ENCODE data around the gene EYS. TPM values are rescaled to one million over a fixed set of nuclear protein-coding genes. Genes with fewer than 3 reads are reported as not detected.

EYS gene
- total RNA-seq, 1 donor from 2014 or later: not detected

DNA sequence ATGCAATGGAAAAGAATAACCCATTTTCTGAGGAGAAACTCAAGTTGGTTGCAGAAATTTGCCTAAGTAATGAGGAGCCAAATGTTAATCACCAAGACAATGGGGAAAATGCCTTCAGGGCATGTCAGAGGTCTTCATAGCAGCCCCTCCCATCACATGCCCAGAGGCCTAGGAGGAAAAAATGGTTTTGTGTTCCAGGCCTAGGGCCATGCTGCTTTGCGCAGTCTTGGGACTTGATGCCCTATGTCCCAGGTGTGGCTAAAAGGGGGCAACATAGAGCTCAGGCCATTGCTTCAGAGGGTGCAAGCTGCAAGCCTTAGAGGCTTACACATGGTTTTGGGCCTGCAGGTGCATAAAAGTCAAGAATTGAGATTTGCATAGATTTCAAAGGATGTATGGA is 485.9 kb downstream of the EYS start:
- TF ChIP-seq, protein P1, sequence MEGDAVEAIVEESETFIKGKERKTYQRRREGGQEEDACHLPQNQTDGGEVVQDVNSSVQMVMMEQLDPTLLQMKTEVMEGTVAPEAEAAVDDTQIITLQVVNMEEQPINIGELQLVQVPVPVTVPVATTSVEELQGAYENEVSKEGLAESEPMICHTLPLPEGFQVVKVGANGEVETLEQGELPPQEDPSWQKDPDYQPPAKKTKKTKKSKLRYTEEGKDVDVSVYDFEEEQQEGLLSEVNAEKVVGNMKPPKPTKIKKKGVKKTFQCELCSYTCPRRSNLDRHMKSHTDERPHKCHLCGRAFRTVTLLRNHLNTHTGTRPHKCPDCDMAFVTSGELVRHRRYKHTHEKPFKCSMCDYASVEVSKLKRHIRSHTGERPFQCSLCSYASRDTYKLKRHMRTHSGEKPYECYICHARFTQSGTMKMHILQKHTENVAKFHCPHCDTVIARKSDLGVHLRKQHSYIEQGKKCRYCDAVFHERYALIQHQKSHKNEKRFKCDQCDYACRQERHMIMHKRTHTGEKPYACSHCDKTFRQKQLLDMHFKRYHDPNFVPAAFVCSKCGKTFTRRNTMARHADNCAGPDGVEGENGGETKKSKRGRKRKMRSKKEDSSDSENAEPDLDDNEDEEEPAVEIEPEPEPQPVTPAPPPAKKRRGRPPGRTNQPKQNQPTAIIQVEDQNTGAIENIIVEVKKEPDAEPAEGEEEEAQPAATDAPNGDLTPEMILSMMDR (IDR thresholded peaks at IDR 0.05): no peak
- DNase-seq (ENCODE audit: low spot score in 2 of 2): no peak
- H3K36me3 ChIP-seq: no peaks in the 10 kb centered on the region
- H3K9me3 ChIP-seq: no peaks in the 10 kb centered on the region
- H3K27ac ChIP-seq: no peak overlapping the region
- H3K27me3 ChIP-seq: no peaks in the 10 kb centered on the region
- intact Hi-C loops (cut with DNase I): no loop called here
- H3K4me3 ChIP-seq: no peak overlapping the region
- H3K4me1 ChIP-seq: no peaks in the 10 kb centered on the region

DNA sequence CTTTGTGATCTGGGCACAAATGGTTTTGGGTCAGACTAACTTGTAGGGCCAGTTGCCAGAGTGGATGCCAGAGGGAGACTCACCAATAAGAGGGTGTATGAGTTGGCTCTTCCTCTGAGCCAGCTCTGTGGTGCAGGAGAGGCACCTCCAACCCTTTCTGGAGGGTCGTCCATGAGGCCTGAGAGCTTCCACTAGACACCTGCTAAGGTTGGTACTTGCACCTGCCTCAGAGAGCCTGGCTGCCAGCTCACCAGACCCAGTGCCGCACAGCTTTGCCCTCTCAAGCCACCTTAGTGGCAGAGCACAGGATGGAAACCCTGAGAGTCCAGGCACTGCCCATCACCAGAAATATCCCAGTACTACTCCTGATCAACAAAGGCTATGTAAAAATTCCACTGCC is 504.3 kb downstream of the EYS start:
- Histone ChIP-seq H3K27me3 (no peaks in the 10 kb centered on the region), H3K36me3 (no peaks in the 10 kb centered on the region), H3K4me3 (no peak overlapping the region), H3K9me3 (peaks cover 0 to 10% of the 10 kb centered on the region in 2 donors), H3K27ac (no peak overlapping the region), H3K4me1 (no peaks in the 10 kb centered on the region)
- TF ChIP-seq, protein P1 (IDR thresholded peaks at IDR 0.05): no peak
- intact Hi-C loops (cut with DNase I): no loop called here
- DNase-seq (ENCODE audit: low spot score in 2 of 2): no peak

DNA sequence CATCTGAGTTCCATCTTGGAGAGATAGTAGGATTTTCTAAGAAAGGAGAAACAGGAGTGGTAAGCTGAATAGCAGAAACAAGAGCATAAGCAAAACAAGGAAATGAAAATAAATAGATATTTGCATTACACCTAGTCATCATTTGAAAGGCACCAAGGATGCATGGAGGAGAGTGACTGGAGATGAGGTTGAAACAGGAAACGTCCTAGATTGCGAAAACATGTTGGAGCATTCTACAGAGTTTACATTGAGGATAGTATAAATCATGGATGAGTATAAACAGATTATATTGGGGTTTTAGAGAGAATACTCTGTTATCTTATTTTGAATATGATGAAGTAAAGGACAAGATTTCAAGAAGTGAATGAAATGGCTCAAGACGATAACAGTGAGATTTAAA is 507.3 kb downstream of the EYS start:
- Histone ChIP-seq H3K27ac (no peak overlapping the region), H3K27me3 (no peaks in the 10 kb centered on the region), H3K36me3 (no peaks in the 10 kb centered on the region), H3K9me3 (peaks cover 0 to 10% of the 10 kb centered on the region in 2 donors), H3K4me1 (no peaks in the 10 kb centered on the region), H3K4me3 (no peak overlapping the region)
- intact Hi-C loops (cut with DNase I): no loop called here
- no peak for DNase-seq (ENCODE audit: low spot score in 2 of 2)
- TF ChIP-seq, protein P1 (IDR thresholded peaks at IDR 0.05): no peak

DNA sequence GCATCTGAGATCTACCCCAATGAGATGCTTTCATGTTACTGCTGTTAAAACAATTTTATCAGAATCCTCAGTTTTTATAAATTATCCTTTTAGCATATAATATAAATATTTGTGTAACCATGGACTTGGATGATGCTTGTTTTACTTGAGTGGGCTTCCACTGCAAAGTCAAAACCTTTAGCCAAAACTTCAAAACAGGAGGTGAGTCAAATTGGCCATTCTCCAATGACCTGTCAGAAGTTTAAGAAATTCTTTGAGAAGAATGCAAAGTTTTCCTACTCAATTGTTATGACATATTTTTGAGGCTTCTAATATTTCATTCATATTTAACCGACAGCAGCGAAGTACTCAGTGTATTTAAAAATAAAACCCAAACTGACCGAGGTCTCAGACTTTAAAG is 507.9 kb downstream of the EYS start:
- no peak for DNase-seq (ENCODE audit: low spot score in 2 of 2)
- Histone ChIP-seq H3K4me1 (no peaks in the 10 kb centered on the region), H3K27me3 (no peaks in the 10 kb centered on the region), H3K9me3 (peaks cover 0 to 9% of the 10 kb centered on the region in 2 donors), H3K36me3 (no peaks in the 10 kb centered on the region), H3K27ac (no peak overlapping the region), H3K4me3 (no peak overlapping the region)
- TF ChIP-seq, protein P1 (IDR thresholded peaks at IDR 0.05): no peak
- intact Hi-C loops (cut with DNase I): no loop called here

DNA sequence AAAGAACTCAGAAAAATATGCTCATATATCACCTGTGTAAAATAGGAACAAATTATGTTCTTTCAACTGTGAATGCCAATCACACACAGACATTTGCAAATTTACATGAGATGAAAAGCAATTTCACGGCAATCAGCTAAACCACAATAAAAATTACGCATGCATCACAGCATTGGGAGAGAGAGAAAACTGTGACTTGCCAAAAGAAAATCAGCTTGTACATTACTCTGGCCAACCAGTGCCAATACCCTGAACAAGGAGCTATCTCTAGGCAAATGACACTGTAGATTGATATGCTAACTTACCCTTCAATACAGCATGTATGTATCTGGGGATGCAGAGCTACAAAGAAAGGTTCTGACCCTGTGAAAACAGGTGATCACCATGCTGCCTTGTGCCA is 515.6 kb downstream of the EYS start:
- TF ChIP-seq, protein P1 (IDR thresholded peaks at IDR 0.05): no peak
- no peaks in the 10 kb centered on the region for H3K9me3 ChIP-seq
- no peaks in the 10 kb centered on the region for H3K27me3 ChIP-seq
- H3K4me1 ChIP-seq: no peaks in the 10 kb centered on the region
- H3K36me3 ChIP-seq: no peaks in the 10 kb centered on the region
- no peak for DNase-seq (ENCODE audit: low spot score in 2 of 2)
- H3K4me3 ChIP-seq: no peak overlapping the region
- intact Hi-C loops (cut with DNase I): no loop called here
- H3K27ac ChIP-seq: no peak overlapping the region

DNA sequence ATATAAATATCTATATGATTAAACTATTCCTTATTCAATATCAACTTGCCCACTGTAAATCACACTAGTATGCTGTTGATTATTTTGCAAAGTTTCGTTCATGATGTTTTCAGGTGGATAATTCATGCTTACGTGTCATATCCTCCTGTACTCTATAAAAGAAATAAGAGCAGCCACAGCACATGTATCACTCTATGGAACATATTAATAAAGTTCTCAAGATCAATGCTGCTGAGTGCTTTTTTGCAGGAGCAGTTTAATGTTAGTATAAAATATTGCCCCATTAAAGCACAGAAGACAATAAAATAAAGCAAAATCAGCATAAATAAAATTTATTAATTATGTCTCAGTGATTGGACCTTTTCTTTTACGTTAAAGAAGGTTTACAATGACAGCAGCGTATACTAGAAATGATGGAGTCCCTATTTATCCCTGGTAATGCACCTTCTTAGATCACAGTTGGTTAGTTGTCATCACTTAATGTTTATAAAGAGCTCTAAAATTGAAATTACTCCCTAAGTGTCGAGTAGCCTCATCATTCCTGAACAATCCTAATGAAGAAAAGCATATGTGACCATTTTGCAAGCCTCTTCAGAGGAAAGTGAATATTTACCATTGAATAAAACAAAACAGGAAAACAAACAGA is 517.7 kb downstream of the EYS start:
- TF ChIP-seq, protein P1 (IDR thresholded peaks at IDR 0.05): no peak
- H3K27ac ChIP-seq: no peak overlapping the region
- H3K4me1 ChIP-seq: no peaks in the 10 kb centered on the region
- H3K4me3 ChIP-seq: no peak overlapping the region
- H3K9me3 ChIP-seq: no peaks in the 10 kb centered on the region
- no peaks in the 10 kb centered on the region for H3K36me3 ChIP-seq
- no peaks in the 10 kb centered on the region for H3K27me3 ChIP-seq
- no peak for DNase-seq (ENCODE audit: low spot score in 2 of 2)
- intact Hi-C loops (cut with DNase I): no loop called here

Data from ascending aorta (tissue), 2 donors.